HG02938 (cell line): Measurements from ENCODE around the gene MEGF10.

Experiments
- ATAC-seq: cut with Tn5 transposase; IDR thresholded peaks from one replicate; pipeline ENCODE4 v1.9.1; 2021; ENCODE audit warnings: mild to moderate bottlenecking, moderate library complexity; ENCODE audit not compliant: unreplicated experiment

The MEGF10 gene

DNA sequence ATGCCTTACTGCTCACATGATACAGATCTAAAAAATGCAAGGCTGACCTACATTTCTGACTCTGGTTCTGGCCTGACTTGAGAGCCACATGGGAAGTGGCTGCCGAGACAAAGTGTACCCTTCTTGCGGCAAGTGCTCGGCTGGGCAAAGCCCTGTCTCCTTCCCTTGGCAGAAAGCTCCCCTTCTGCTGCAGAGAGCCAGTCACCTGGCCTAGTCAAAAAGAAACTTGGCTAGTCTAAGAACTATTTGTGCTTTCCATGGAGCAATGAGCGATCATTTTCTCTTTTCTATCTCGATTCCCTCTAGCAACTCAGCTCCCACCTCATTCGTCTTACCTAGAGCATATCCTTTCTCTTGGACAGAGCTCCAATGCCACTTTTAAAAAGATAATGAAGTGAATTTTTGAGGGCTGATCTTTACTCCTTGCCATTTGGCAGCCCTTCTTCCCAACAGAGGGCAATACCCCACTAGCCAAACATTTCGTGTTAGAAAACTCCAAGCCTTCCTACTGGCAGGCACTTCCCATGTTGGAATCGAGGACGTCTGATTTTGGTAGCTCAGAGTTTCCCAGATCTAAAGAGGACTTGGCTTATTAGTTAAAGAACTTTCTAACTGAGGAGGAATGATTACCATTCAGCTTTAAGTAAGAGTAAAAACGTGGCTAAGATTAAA is 118.8 kb downstream of the MEGF10 start:
- no peak for ATAC-seq

DNA sequence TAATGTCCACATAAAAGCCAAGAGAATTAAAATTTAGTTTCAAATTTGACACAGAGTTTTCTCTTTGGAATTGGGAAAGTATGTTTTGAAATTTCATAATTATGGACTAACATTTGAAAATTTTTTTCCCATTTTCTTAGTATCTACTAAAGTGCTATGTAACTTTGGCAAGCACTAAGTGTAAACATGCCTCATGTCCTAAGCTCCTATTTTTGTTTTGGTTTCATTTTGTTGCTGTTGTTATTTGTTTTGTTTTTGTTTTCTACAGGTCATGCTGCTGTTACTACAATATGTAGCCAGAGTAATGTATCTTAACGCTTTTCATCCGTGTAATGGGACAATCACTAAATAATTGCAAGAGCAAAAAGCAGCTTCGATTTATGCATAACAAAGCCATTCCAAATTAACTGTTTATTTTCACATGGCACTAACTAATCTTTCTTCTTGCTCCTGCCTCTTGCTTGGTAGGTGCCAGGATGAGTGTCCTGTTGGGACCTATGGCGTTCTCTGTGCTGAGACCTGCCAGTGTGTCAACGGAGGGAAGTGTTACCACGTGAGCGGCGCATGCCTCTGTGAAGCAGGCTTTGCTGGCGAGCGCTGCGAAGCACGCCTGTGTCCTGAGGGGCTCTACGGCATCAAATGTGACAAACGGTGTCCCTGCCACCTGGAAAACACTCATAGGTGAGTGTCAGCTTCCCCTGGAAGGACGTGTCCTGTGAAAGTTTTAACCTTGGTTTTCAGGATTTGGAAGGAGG is 119.5 kb downstream of the MEGF10 start:
- ATAC-seq: no peak

- ATAC-seq: peak; percentile 76
Measured at GRCh38 chr5:127410959-127411358, 120.4 kb downstream of the MEGF10 start.

DNA sequence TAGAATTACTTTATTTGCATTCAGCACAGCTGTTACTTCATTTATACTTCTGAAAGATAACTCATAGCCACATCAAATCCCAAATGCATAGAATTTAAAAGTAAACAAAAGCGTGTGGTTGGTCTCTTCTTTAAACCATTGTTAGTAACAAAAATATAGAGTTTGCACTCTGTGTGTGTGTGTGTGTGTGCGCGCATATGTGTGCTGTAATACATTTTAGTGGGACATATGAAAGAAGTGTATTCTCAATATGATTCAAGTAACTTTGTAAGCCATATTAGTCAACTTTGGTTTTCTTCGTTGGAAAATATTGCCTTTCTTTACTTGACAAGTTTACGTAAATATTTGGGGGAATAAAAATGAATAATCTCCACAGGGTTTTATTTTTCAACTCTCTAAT is 120.8 kb downstream of the MEGF10 start:
- no peak for ATAC-seq

DNA sequence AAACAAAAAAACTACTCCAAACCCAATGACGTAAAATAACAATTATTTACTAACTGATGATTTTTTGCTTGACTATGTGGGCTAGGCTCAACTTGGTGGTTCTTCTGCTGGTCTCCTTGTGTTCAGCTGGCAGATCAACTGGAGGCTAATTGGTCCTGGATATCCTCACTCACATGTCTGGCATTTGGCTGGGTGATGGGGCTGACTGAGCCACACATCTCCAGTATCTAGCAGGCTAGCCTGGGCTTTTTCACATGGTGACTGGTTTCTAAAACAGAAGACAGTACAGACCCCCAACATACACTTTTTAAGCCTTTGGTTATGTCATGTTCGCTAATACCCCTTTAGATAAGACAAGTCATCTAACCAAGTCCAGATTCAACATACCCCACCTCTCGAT is 122.1 kb downstream of the MEGF10 start:
- ATAC-seq: no peak

DNA sequence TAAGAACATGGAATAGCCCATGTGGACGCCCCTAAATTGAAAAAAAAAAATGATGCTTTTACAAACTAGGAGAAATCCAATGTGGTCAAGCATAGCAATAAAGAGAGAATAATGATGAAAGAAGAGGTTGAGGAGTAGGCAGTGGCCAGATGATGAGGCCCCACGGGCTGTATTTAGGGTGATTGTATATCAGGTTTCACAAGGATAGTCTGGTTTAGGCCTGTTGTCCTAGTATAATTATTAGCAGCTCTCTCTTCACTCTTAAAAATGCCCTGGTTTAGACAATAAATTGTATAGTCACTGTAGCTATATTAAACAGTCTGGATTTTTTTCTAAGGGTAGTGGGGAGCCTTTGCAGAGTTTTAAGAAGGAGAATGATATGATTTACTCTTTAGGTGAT is 124.4 kb downstream of the MEGF10 start:
- no peak for ATAC-seq

DNA sequence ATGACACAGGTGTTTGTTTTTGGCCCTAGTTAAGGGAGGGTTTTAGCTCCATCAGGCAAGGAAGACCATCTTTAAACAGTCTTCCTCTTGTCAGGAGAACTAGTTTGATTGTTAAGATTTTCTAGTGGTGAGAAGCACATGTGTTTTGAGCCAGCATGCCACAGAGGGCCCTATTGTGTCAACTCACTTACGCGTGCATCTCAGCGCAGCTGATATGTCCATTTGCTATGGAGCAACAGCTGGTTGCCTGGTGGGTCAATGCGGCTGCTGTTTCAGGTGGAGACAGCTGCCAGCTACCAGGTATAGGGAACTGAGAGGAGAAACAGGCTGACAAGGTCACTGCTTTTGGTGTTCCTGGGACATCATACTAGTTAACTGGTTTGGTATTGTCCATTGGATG is 126.3 kb downstream of the MEGF10 start:
- no peak for ATAC-seq

GRCh38 chr5:127417528-127417927 is 126.9 kb downstream of the MEGF10 start:
- ATAC-seq: no peak

DNA sequence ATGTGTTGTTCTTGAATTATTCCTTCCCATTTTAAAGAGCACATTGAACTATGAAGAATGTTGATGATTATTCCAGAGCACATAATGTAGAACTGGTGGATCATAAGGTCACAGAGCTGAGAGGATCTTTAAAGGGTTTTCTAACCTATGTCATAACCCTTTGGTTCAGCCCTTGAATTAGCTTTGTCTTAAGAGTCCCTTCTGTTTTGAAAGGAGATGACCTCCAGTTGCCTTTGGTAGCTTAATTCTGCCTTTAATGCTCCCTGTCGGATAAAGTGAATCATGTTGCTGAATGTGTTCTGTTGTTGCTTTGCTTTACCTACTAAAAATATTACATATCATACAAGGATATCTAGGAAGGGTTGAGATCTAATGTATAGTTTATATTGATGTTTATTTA is 127.8 kb downstream of the MEGF10 start:
- ATAC-seq: no peak

DNA sequence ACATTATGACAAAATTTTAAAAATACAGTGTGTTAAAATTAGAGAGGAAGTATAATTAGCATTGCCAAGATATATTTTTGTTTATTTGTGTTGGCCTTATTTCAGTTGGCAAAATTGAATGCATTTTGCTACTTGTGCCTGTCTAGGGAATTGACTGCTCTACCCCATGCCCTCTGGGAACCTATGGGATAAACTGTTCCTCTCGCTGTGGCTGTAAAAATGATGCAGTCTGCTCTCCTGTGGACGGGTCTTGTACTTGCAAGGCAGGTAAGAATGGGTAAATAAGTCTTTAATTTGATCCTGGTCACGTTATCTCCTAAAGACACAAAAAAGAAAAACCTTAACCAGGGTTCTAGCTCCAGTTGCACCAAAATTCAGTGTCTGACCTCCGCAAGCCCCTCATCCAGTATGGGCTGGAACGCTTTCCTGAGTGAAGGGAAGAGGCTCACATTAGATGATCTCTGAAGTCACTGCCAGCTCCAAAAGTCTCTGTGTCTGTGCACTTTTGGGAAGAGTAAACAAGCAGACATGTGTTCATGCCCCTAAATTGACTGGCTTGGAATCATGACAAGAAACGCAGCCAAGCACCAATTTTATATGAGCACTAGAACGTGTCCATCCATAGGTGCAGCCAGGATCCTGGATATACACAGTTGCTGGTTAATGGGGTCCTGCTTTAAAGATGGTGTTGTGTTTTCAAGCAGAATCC is 128.5 kb downstream of the MEGF10 start:
- no peak for ATAC-seq

- no peak for ATAC-seq
Measured at GRCh38 chr5:127419683-127420257, 129.2 kb downstream of the MEGF10 start.

DNA sequence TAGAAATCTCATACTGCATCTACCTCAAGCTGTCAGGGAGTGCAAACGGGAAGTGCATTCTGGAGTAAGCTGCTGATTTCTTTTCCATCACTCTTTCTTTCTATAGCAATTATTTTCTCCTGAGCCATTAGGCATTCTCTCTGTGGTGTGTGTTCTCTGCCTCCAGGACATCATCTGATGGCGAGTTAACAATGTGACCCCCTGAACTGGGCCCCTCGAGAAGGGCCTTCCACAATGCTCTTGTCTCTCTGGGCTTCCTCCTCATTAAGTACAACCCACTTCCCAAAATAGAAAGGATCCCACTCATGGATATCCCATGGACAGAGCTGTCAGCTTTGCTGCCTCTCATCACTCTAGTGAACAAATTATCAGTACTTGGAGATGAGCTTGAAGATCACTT is 130.2 kb downstream of the MEGF10 start:
- no peak for ATAC-seq

GRCh38 chr5:127421471-127421870 is 130.9 kb downstream of the MEGF10 start:
- no peak for ATAC-seq

GRCh38 chr5:127423173-127423798 is 132.7 kb downstream of the MEGF10 start:
- peak; percentile 60 for ATAC-seq

GRCh38 chr5:127425037-127425436 is 134.4 kb downstream of the MEGF10 start:
- no peak for ATAC-seq

DNA sequence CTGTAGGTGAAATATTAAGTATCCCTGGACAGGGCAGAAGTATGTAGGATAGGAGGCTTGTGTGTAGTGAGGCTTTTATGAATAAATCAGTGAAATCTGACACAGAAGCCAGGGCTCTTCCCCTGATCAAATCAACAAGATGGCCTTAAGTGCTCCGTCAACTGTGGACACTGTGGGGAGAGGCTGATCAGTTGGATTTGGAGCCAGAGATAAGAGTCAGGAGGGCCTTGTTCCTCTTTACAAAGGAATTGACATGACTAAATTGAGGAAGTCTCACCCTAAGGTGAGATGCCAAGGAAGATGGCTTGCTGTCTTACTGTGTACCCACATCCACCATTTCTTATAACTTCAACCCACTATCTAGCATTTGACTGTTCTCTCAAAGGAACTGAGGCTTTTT is 135.3 kb downstream of the MEGF10 start:
- no peak for ATAC-seq

DNA sequence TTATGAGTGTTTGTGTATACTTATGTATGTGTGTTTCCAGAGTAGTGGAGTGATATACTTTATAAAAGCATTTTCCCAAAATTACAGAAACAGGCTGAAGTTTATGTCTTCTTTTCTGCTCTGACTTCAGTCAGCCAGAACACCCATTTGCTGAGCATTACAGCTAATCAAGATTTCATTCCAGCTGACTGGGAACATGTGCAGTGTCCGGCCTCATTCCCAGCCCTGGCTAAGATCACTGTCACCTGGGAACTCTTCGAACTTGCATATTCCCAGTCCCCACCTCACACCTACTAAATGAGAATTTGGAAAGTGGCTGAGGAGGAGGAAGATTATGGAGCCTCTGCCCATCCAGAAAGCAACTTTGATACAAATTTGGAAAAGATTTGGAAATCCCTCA is 136.1 kb downstream of the MEGF10 start:
- no peak for ATAC-seq

DNA sequence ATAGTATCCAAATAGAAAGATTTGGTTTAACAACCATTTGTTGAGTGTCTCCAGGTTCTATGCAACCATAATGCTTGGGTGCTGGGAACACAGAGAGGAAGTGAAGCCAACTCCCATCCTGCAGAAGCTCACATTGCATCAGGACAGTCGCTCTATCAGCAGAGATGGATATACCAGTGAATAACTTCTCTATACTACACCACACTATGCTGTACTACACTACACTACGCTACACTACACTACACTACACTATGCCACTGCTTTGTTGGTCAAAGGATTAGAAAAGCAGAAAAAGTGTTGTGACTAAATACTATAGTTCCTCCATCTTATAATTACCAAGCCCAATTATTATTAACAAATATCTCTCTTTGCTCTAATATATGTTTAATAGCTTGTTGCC is 137.7 kb downstream of the MEGF10 start:
- no peak for ATAC-seq

DNA sequence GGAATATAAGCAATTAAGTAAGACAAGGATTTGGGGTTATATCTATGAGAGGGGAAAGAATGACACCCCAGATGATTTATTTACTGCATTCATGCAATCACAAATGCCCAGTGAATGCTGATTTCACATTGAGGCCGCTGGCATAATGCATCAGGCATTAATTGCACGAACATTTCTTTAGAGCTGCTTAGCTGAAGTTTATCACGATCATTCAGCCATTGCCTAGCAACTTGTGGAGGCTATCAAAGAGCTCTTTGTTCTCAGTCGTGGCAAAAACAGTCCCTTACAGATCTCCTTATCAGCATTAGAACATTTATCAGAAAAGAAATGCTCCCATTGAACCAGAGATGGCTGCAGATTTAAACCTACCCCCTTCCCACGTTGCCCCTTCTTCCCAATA is 138.2 kb downstream of the MEGF10 start:
- ATAC-seq: no peak

DNA sequence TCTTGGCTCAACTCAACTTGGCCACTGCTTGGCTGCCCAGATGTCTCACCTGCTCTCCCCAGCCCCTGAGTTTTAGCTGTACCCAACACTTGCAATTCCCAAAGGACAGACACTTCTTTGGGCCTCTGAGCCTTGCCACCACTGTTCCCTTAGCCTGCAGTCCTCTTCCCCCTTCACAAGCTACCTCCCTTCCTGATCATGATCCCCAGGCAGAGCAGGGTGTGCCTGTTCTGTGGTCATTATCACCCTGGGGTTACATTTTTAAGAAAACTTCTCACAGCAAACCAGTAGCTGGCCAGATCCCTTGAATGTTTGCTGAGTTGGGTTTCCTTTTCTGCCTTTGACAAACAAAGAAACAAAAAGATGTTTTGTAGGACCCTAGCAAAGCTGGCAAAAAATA is 139.3 kb downstream of the MEGF10 start:
- no peak for ATAC-seq

GRCh38 chr5:127430627-127431026 is 140.0 kb downstream of the MEGF10 start:
- ATAC-seq: no peak
